GOT3 (cell line): ENCODE data around the gene EFS.

Source experiments
- DNase-seq: peaks from one replicate; lab custom pipeline; 2025; ENCODE audit warnings: mixed read lengths; lab: John Stamatoyannopoulos, UW

Gene EFS

GRCh38 chr14:23358042-23358441 is 6.9 kb downstream of the EFS start:
- DNase-seq: no peak

DNA sequence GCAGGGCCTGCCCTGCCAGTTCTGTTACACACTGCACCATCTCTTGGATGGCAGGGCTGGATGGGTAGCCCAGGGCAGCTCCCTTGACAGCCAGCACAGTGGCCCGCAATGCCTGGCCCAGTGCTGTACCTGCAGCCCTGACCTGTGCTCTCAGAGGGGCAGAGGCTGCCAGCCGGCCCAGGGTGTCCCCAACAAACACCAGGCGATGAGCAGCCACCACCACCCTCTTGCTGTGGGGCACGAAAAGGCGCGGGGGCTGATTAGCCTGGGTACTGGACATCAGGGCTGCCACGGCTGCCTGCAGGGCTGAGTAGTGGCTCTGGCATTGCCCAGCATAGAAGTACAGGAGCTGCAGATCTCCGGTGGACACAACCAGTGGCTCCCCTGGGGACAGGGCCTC is 7.7 kb downstream of the EFS start:
- no peak for DNase-seq

- DNase-seq: no peak
Measured at GRCh38 chr14:23356662-23357061, 8.3 kb downstream of the EFS start.

DNA sequence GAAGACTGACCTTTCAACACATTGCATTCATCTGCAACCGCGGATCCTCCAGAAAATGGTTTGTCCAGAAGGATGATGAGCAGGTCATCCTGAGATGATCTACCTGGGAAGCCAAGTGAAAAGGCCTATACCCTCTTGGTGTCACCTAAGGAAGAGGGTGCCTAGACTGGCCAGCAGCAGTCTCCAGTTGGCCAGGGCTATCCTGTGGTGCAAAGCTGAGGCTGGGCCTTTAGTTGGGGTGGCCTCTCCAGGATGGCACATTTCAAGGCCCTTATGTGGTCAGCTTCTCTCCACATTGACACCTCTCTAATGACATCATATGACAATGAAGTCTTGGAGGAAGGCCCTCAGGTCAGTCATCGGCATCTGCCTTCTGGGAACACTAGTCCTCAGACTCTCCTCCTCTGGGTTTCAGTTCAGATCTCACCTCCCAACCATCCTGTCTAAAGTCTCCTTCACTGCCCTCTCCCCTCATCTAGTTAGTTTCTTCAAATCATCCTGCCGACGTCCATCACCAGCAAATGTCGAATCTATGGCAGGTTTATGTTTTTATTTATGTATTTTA is 9.0 kb downstream of the EFS start:
- no peak for DNase-seq

DNA sequence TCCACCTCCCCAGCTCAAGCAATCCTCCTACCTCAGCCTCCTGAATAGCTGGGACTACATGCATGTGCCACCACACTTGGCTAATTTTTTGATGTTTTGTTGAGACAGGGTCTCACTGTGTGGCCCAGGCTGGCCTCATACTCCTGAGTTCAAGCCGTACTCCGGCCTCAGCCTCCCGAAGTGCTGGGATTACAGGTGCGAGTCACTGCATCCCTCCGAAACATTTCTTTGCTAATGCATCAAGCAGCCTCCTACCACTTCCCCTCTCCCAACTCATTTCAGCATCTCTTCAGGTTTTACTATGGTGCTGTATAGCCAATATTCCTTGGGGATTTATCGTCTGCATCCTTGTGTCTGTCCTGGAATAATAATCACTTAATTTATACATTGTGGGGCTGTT is 10.0 kb downstream of the EFS start:
- no peak for DNase-seq

DNA sequence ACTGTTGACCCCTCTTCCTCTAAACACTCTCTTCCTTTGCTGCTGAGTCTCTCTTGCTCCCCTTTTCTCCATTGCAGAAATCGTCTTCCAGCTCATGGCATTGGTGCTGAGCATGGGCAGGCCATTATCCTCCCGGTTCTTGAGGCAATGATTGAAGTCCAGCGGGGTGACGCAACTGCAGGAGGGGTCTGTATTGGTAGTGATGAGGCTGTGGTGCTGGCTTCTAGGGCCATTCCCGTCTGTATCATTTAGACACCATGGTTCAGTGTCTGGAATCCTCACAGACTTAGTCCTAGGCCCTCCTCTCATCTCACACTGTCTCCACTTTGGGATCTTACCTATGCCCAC is 11.6 kb downstream of the EFS start:
- DNase-seq: no peak

GRCh38 chr14:23352506-23353432 is 12.2 kb downstream of the EFS start, which contains the start of gene SLC22A17:
TSS of gene SLC22A17 (minus strand) at chr14:23352887.
- no peak for DNase-seq

DNA sequence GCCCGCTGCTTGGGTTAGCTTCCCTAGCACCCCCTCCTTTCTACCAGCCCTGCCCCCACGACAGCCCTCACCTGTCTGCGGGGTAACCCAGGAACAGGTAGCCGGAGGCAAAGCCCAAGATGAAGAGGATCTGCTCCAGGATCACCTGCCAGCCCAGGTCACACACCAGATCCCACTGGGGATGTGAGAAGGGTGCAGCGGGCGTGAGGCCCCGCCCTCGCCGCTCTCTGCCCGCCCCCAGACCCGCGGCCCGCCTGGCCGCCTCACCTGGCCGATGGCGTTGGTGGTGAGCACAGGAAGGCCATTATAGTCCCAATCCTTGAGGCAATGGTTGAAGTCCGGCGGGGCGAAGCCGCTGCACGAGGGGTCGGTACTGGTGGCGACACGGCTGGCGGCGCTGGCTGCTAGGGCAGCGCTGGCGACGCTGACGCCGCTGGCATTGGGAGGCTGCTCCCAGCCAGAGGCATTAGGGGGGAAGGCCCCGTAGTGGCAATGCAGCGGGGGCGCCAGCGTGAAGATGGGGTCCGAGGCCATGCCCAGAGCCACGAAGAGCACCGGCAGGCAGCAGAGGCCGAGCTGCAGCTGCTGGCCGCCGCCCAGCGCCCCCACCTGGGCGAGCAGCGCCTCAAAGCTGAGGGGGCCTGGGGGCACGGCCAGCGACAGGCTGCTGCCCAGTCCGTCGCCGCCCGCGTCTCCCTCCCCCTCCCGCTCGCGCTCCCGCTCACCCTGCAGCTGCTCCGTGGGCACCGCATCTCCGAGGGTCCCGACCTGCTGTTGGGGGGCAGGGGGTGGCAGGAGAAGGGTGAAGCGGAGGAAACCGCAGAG is 13.1 kb downstream of the EFS start:
- DNase-seq: no peak

DNA sequence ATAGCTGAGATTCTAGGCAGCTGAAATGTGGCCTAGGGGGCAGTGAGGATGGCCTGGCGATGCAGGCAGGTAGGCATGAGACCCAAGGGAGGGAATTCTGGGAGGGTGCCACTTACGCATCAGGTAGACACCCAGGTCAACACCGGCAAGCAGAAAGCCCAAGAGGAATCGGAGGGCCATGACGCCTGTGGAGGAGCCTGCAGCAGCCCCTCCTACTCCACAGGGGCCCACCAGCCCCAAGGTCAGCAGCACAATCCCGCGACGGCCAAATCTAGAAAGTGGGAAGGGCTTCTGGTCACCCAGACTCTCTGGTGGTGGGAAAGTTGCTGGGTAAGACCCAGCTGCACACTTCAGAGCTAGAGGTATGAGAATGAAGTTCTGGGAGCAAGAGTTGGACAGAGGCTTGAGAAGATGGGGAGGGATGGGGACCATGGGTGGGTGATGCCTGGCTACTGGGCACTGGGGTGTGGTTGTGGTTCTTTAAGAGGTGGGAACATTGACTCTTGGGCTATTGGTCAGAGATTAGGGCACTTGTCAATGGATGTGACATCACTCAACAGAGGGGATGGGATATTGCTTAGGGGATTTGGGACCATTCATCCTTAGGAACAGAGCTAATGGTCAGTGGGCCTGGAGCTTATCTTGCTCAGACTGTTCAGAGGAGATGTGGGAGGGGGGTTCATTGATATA is 15.7 kb downstream of the EFS start:
- DNase-seq: no peak

DNA sequence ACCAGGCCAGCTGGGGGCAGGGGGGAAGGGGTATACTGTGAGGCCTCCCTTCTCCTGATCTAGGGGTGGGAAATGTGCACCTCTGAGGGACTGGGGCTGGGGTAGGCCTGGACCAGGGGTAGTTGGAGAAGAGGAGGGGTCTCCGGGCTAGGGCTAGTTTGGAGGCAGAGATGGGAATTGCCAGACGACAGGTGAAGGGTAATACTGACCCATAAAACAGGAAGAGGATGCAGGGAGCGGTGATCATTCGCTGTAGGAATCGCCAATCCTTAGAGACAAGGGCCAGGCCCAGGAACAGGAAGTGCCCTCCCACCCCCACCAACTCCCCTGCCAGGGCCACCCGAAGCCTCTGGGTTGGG is 16.7 kb downstream of the EFS start:
- no peak for DNase-seq

DNA sequence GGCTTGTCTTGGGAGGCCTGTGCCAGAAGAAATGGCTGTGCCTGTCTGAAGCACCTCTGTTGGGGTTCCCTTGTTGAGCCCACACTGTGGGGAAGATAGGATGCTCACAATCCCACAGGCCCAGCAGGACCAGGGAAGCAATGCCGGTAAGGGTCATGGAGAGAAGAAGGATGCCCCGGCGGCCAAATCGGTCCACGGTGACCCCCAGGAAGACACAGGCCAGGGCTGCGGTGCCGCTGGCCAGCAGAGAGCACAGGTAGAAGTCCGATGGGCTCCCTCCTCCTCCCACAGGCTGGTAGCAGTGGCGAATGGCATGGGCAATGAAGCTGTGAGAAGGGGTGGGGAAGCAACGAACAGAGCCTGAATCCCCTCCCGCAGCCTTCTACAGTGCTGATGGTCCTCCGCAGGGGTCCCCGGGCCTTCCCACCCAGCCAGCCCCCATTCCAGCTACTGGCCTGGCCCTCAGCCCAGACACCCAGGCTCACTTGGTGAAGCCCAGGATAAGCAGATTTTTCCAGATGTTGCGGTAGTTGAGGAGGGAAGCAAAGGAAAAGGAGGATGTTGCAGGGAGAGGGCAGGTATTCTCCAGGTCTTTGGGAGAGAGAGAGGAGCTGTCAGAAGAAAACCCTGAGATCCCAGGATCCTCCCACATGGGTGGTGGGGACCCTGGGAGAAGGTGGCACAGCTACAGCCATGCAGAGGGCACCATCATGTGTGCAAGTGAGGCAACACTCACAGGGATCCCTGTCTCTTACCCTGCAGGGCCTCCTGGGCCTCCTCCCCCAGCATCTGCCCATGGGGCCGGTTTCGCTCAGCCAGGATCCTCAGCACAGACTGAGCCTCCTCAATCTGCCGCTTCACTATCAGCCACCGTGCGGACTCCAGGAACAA is 17.3 kb downstream of the EFS start:
- DNase-seq: no peak

GRCh38 chr14:23346693-23347405 is 18.1 kb downstream of the EFS start:
- DNase-seq: no peak

GRCh38 chr14:23345987-23346692 is 18.8 kb downstream of the EFS start:
- DNase-seq: no peak

DNA sequence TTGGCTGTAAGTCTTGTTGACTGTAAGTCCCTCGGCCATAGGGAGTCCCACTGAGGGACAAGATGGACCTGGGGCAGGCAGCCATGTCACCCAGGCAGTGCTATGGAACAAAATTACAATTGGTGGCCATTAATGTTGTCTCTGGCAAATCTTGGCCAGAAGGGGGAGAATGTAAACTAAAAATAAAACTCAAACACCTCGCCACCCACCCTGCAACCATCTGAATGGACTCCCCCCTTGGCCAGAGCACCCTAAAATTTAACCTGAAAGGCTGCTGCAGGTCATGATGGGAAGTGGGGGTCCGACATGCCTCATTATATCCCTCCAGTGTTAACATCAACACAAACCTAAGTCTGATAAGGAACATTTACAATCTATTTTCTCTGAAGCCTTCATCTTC is 20.5 kb downstream of the EFS start:
- no peak for DNase-seq

DNA sequence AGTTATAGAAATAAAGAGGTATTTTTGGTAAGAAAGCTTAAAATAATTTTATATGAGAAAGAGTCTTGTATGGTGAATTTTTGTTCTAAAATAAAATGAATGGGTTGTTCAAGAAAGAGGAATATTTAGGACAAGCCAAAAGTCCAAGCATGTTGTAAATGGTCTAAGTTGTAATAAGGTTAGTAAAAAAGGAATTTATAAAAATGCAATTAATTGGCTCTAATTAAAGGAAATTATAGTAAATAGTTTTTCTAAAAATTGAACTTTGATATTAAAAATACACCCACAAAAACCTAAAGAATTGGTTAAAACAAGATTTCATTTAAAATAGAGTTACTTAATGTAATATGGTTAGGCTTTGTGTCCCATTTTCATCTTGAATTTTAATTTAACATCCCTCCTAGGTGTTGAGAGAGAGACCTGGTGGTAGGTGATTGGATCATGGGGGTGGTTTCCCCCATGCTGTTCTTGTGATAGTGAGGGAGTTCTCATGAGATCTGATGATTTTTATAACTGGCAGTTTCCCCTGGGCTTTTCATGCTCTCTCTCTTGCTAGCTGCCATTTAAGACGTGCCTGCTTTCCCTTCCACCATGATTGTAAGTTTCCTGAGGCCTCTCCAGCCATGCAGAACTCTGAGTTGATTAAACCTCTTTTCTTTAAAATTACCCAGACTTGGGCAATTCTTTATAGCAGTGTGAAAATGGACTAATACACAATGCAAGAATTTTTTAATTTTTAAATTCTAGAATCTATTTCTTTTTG is 25.3 kb downstream of the EFS start:
- DNase-seq: no peak

GRCh38 chr14:23335623-23336022 is 29.3 kb downstream of the EFS start:
- DNase-seq: no peak

DNA sequence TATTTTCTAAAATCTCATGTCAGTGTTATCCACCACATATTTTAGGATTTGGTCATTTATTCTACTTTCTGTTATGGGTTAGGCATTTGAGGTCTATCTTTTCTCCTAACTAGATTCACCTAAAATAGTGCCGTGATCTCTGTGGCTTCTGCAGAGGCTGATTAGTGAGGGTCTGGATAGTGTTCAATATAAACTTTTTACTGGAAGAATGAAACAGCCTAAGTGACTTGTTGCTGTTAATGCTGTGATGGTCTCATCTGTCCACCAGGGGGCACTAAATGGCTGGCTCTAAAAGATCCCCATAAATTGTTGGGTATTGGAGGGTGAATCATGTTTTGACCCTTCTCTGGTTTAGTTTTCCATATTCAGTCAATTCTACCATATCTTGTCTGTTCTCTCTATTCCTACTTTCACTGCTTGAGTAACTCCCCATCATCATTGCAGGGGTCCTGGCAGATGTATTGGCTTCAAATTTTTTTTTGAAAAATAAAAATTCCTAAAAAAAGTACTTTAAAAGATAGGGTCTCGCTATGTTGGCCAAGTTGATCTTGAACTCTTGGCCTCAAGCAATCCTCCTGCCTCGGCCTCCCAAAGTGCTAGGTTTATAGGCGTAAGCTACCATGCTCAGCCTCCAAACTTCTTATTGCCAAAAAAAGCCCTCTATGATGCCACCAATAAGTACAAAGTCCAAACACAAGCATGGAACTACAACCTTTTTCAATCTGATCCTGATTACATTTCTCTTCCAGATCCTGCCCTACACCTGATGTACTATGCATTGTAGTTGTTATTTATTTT is 36.8 kb downstream of the EFS start:
- DNase-seq: no peak
